Chondrocyte (in vitro differentiated cells): ENCODE data around the gene MYCBP2. TPM values are rescaled to one million over a fixed set of nuclear protein-coding genes. Genes with fewer than 3 reads are reported as not detected.

Experiments used
- total RNA-seq: library from RNA; stranded (reverse); gene quantifications from 3 replicates; pipeline ENCODE4 v1.2.1, GENCODE V29; 2021

The MYCBP2 gene
- total RNA-seq, 1 donor from 2014 or later, result 59.5 TPM

Other genes starting within 250 kb of the MYCBP2 start
- not detected in 3 replicates for gene SCEL, start 208.6 kb upstream of the MYCBP2 start, total RNA-seq